SK-N-MC (cell line): ENCODE measurements around the gene ADAMTSL1.

Experiments
- DNase-seq: peaks from one replicate; pipeline ENCODE4 v3.0.0-alpha.2; 2011; ENCODE audit warnings: low read depth, low spot score
- H3K27ac ChIP-seq: fragments of 200-600 bp; sonication (generic); 2 replicates; pipeline ENCODE4 v1.5.1; 2016; ENCODE audit warnings: mixed run types
- H3K36me3 ChIP-seq: fragments of 200-600 bp; sonication (generic); 2 replicates; pipeline ENCODE4 v1.6.1; 2017; ENCODE audit warnings: antibody characterized with exemption, low read length, mixed read lengths; ENCODE audit not compliant: insufficient read depth
- H3K4me3 ChIP-seq: fragments of 200-600 bp; sonication (generic); 2 replicates; pipeline ENCODE4 v1.5.1; 2016
- H3K9ac ChIP-seq: fragments of 200-600 bp; sonication (generic); 2 replicates; pipeline ENCODE4 v1.8.0; 2017; ENCODE audit warnings: mixed run types, mixed read lengths; ENCODE audit not compliant: insufficient read length
- H3K9me3 ChIP-seq: fragments of 200-600 bp; sonication (generic); 2 replicates; pipeline ENCODE4 v1.6.1; 2017; ENCODE audit warnings: low read depth, mild to moderate bottlenecking, antibody characterized with exemption, low read length, moderate library complexity, mixed read lengths
- EZH2 ChIP-seq: fragments of 200-600 bp; sonication (generic); IDR thresholded peaks from one replicate; pipeline ENCODE4 v1.6.1; 2017; ENCODE audit warnings: antibody characterized with exemption
- FOXP2 ChIP-seq: optimal IDR thresholded peaks from 2 replicates; pipeline ENCODE3; 2011; ENCODE audit warnings: mild to moderate bottlenecking, moderate library complexity; ENCODE audit not compliant: insufficient read depth; ENCODE audit errors: extremely low read length, control extremely low read depth
- POLR2AphosphoS5 ChIP-seq: IDR thresholded peaks from 2 replicates; pipeline ENCODE4 v1.6.1; 2012; ENCODE audit warnings: mild to moderate bottlenecking, low read depth, low read length, borderline replicate concordance

ADAMTSL1 gene

GRCh38 chr9:18890372-18890771, 416.4 kb downstream of the ADAMTSL1 start:
- H3K27ac ChIP-seq, result no peak overlapping the region
- H3K9ac ChIP-seq, result no peak overlapping the region
- TF ChIP-seq POLR2AphosphoS5 (no peak), FOXP2 (no peak), EZH2 (no peak)
- H3K9me3 ChIP-seq, result no peaks in the 10 kb centered on the region
- H3K36me3 ChIP-seq, result no peaks in the 10 kb centered on the region
- DNase-seq, result no peak
- H3K4me3 ChIP-seq, result no peak overlapping the region

- Histone ChIP-seq H3K27ac (no peak overlapping the region), H3K9me3 (no peaks in the 10 kb centered on the region), H3K36me3 (no peaks in the 10 kb centered on the region), H3K9ac (no peak overlapping the region), H3K4me3 (no peak overlapping the region)
- DNase-seq, result no peak
- TF ChIP-seq POLR2AphosphoS5, result no peak
- no peak for TF ChIP-seq FOXP2
- TF ChIP-seq EZH2, result no peak
These were observed 418.2 kb downstream of the ADAMTSL1 start for GRCh38 chr9:18891946-18892670.

GRCh38 chr9:18893046-18893445, 419.1 kb downstream of the ADAMTSL1 start:
- Histone ChIP-seq H3K9me3 (no peaks in the 10 kb centered on the region), H3K4me3 (no peak overlapping the region), H3K36me3 (no peaks in the 10 kb centered on the region), H3K9ac (no peak overlapping the region), H3K27ac (no peak overlapping the region)
- no peak for DNase-seq
- no peak for TF ChIP-seq FOXP2
- no peak for TF ChIP-seq POLR2AphosphoS5
- no peak for TF ChIP-seq EZH2

GRCh38 chr9:18893491-18893890, 419.5 kb downstream of the ADAMTSL1 start:
- Histone ChIP-seq H3K9me3 (no peaks in the 10 kb centered on the region), H3K27ac (no peak overlapping the region), H3K36me3 (no peaks in the 10 kb centered on the region), H3K4me3 (no peak overlapping the region), H3K9ac (no peak overlapping the region)
- TF ChIP-seq POLR2AphosphoS5 (no peak), FOXP2 (no peak), EZH2 (no peak)
- no peak for DNase-seq

- no peak for DNase-seq
- TF ChIP-seq POLR2AphosphoS5, result no peak
- no peak for TF ChIP-seq EZH2
- no peak for TF ChIP-seq FOXP2
- Histone ChIP-seq H3K27ac (no peak overlapping the region), H3K36me3 (no peaks in the 10 kb centered on the region), H3K4me3 (no peak overlapping the region), H3K9ac (no peak overlapping the region), H3K9me3 (no peaks in the 10 kb centered on the region)
These were observed 422.1 kb downstream of the ADAMTSL1 start for GRCh38 chr9:18896004-18896403.

GRCh38 chr9:18896531-18897179, 422.7 kb downstream of the ADAMTSL1 start:
- no peak overlapping the region for H3K4me3 ChIP-seq
- no peaks in the 10 kb centered on the region for H3K36me3 ChIP-seq
- no peak overlapping the region for H3K9ac ChIP-seq
- 0 out of 2 replicates have a peak, but pooled peaks cover 4% of the 10 kb centered on the region for H3K9me3 ChIP-seq
- H3K27ac ChIP-seq, result no peak overlapping the region
- no peak for DNase-seq
- TF ChIP-seq FOXP2 (no peak), POLR2AphosphoS5 (no peak), EZH2 (no peak)

GRCh38 chr9:18903450-18903849, 429.5 kb downstream of the ADAMTSL1 start:
- no peak for DNase-seq
- no peaks in the 10 kb centered on the region for H3K36me3 ChIP-seq
- 0 out of 2 replicates have a peak, but pooled peaks cover 4% of the 10 kb centered on the region for H3K9me3 ChIP-seq
- TF ChIP-seq POLR2AphosphoS5 (no peak), EZH2 (no peak), FOXP2 (no peak)
- H3K4me3 ChIP-seq, result no peak overlapping the region
- no peak overlapping the region for H3K9ac ChIP-seq
- no peak overlapping the region for H3K27ac ChIP-seq

- Histone ChIP-seq H3K9ac (no peak overlapping the region), H3K4me3 (no peak overlapping the region), H3K27ac (no peak overlapping the region), H3K9me3 (0 out of 2 replicates have a peak, but pooled peaks cover 4% of the 10 kb centered on the region), H3K36me3 (no peaks in the 10 kb centered on the region)
- TF ChIP-seq POLR2AphosphoS5 (no peak), FOXP2 (no peak), EZH2 (no peak)
- no peak for DNase-seq
These were observed 431.3 kb downstream of the ADAMTSL1 start for GRCh38 chr9:18905028-18905882.
